Measurements from ENCODE around the gene CUTA.

The CUTA gene

GRCh38 chr6:33426590-33427511 is 8.9 kb upstream of the CUTA start:
- peak overlapping the region; percentile 85 for H3K27ac ChIP-seq
- no peak for TF ChIP-seq ZFX (IDR thresholded peaks at IDR 0.05)
- no peak for TF ChIP-seq CTCF (conservative IDR thresholded peaks at IDR 0.05)

GRCh38 chr6:33425668-33426577 is 8.0 kb upstream of the CUTA start:
- TF ChIP-seq ZFX (IDR thresholded peaks at IDR 0.05) = no peak
- TF ChIP-seq CTCF (conservative IDR thresholded peaks at IDR 0.05) = peak; percentile 68
- peak overlapping the region; percentile 85 for H3K27ac ChIP-seq

- H3K27ac ChIP-seq = peak overlapping the region; percentile 85
- no peak for TF ChIP-seq ZFX (IDR thresholded peaks at IDR 0.05)
Observed at GRCh38 chr6:33424855-33425667, 7.2 kb upstream of the CUTA start.

GRCh38 chr6:33423777-33424176 is 5.9 kb upstream of the CUTA start:
- TF ChIP-seq CTCF (conservative IDR thresholded peaks at IDR 0.05) = no peak
- TF ChIP-seq ZFX (IDR thresholded peaks at IDR 0.05) = no peak
- H3K27ac ChIP-seq = no peak overlapping the region

GRCh38 chr6:33421344-33421643 is 3.4 kb upstream of the CUTA start:
- TF ChIP-seq CTCF (conservative IDR thresholded peaks at IDR 0.05) (no peak), ZFX (IDR thresholded peaks at IDR 0.05) (no peak)
- H3K27ac ChIP-seq = no peak overlapping the region

- no peak overlapping the region for H3K27ac ChIP-seq
- TF ChIP-seq ZFX (IDR thresholded peaks at IDR 0.05) = no peak
- TF ChIP-seq CTCF (conservative IDR thresholded peaks at IDR 0.05) = no peak
Observed at GRCh38 chr6:33420491-33421343, 2.8 kb upstream of the CUTA start.

Measured in C4-2B (cell line).